HAP-1 (cell line): ENCODE results near the gene TRDN.
"Not testable (repeated sequence)": the region's sequence is repeated elsewhere in the genome, so short reads cannot be mapped to it uniquely, and the experiment has no call there.

Experiments
- DNase-seq, 2 experiments: peaks; one replicate each; pipeline ENCODE4 v3.0.0-alpha.2; 2016 to 2020; ENCODE audit warnings: low spot score in 2 of 2
- H3K27me3 ChIP-seq: fragments of 250-450 bp; sonication (Bioruptor Pico); 2 replicates; pipeline ENCODE4 v1.5.1; 2020; ENCODE audit warnings: low read depth, mild to moderate bottlenecking, moderate library complexity
- H3K36me3 ChIP-seq: fragments of 250-450 bp; sonication (Bioruptor Pico); replicated peaks from 2 replicates; pipeline ENCODE4 v1.5.1; 2020; ENCODE audit warnings: mild to moderate bottlenecking
- H3K4me1 ChIP-seq: fragments of 250-450 bp; sonication (Bioruptor Pico); 2 replicates; pipeline ENCODE4 v1.5.1; 2020; ENCODE audit warnings: mild to moderate bottlenecking
- H3K4me3 ChIP-seq: fragments of 250-450 bp; sonication (Bioruptor Pico); 2 replicates; pipeline ENCODE4 v1.5.1; 2020; ENCODE audit warnings: mild to moderate bottlenecking, moderate library complexity
- H3K9me3 ChIP-seq: fragments of 250-450 bp; sonication (Bioruptor Pico); 2 replicates; pipeline ENCODE4 v1.5.1; 2020; ENCODE audit warnings: mild to moderate bottlenecking, moderate library complexity
- in situ Hi-C: fragments of 300-500 bp; cut with MboI; formaldehyde crosslinking; loops from 3 replicates; pipeline ENCODE4 v1.14.3; 2020; ENCODE audit warnings: low sequenced_read_pairs, inconsistent platforms, mixed read lengths

TRDN gene

DNA sequence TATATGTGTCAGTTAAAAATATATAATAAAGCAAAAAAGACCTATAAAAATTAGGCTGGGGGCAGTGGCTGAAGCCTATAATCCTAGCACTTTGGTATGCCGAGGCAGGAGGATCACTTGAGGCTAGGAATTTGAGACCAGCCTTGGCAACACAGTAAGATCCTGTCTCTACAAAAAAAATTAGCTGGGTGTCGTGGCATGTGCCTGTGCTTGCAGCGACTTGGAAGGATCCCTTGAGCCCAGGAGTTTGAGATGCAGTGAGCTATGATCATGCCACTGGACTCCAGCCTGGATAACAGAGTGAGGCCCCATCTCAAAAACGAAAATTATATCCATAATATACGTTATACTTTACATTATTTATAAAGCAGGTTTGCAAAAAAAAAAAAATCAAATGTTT, 20.7 kb downstream of the TRDN start:
- Histone ChIP-seq H3K9me3 (no peaks in the 10 kb centered on the region), H3K4me1 (peaks cover 3% of the 10 kb centered on the region; the same call in 1 of the 2 replicates), H3K27me3 (no peaks in the 10 kb centered on the region), H3K36me3 (no peaks in the 10 kb centered on the region), H3K4me3 (no peak overlapping the region)
- in situ Hi-C loops: no loop called here
- no peak for DNase-seq

- Histone ChIP-seq H3K4me1 (peaks cover 7% of the 10 kb centered on the region), H3K4me3 (no peak overlapping the region), H3K36me3 (no peaks in the 10 kb centered on the region), H3K9me3 (no peaks in the 10 kb centered on the region), H3K27me3 (no peaks in the 10 kb centered on the region)
- DNase-seq: peak in 1 of 2 experiments; percentile 71
- in situ Hi-C loops: no loop called here
Measured at GRCh38 chr6:123610779-123611178, 26.0 kb downstream of the TRDN start.

- Histone ChIP-seq H3K4me1 (peaks cover 7% of the 10 kb centered on the region), H3K9me3 (no peaks in the 10 kb centered on the region), H3K4me3 (no peak overlapping the region), H3K27me3 (no peaks in the 10 kb centered on the region), H3K36me3 (no peaks in the 10 kb centered on the region)
- DNase-seq: peak; percentile 55 to 72
- in situ Hi-C loops: no loop called here
Measured at GRCh38 chr6:123604067-123604466, 32.7 kb downstream of the TRDN start.

GRCh38 chr6:123598011-123598410, 38.7 kb downstream of the TRDN start:
- no peaks in the 10 kb centered on the region for H3K9me3 ChIP-seq
- in situ Hi-C loops: no loop called here
- H3K36me3 ChIP-seq: no peaks in the 10 kb centered on the region
- no peak overlapping the region for H3K4me3 ChIP-seq
- H3K4me1 ChIP-seq: no peaks in the 10 kb centered on the region
- DNase-seq: no peak
- no peaks in the 10 kb centered on the region for H3K27me3 ChIP-seq

DNA sequence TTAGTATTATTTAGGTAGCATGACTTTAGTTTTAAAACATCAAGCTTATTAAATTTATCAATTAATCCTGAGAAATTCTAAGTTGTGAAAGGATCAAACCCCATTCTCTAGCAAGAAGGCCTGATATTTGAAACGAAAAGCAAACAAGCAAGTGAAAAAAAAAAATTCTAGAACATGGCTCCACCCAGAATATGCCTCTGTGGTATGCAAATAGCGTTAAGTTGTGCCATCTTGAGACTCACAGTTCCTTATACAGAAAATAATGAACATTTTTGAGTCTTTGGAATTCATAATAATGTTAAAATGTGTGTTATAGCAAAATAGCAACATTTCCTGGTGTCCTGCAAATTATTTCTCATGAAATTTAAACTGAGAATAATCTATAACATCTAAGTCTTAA, 42.0 kb downstream of the TRDN start:
- in situ Hi-C loops: no loop called here
- Histone ChIP-seq H3K4me1 (peaks cover 7% of the 10 kb centered on the region; the same call in 1 of the 2 replicates), H3K9me3 (no peaks in the 10 kb centered on the region), H3K27me3 (no peaks in the 10 kb centered on the region), H3K4me3 (no peak overlapping the region), H3K36me3 (no peaks in the 10 kb centered on the region)
- no peak for DNase-seq

DNA sequence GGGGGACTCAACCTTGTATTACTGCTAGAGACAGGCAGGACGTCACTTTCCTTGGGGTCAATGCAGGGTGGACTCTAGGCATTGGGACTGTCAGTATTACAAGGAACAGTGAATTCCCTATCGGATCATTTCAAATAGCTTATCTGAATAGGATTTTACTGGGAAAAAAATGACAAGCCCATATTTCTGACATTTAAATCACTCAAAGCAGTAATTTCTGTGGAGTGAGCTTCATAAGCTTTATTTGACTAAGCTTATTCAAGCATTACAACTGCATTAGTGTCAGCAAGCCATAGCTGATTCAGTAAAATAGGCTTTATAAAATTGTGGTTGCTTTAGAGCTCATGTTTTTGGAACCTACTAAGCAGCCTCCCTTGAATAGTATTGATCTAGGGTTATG, 44.3 kb downstream of the TRDN start:
- H3K4me1 ChIP-seq: peaks cover 7% of the 10 kb centered on the region
- no peaks in the 10 kb centered on the region for H3K27me3 ChIP-seq
- no peak overlapping the region for H3K4me3 ChIP-seq
- in situ Hi-C loops: no loop called here
- H3K9me3 ChIP-seq: no peaks in the 10 kb centered on the region
- DNase-seq: no peak
- H3K36me3 ChIP-seq: no peaks in the 10 kb centered on the region

DNA sequence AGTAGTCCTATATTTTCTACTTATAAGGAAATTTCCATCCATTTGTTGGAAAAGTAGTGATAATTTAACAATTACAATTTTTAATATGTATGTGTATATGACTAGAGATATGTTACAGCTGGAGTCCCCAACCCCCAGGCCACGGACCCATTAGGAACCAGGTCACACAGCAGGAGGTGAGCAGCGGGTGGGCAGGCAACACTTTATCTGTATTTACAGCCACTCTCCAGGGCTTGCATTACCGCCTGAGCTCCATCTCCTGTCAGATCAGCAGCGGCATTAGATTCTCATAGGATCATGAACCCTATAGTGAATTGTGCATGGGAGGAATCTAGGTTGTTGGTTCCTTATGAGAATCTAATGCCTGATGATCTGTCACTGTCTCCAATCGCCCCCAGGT, 46.8 kb downstream of the TRDN start:
- in situ Hi-C loops: no loop called here
- Histone ChIP-seq H3K27me3 (no peaks in the 10 kb centered on the region), H3K4me3 (no peak overlapping the region), H3K9me3 (no peaks in the 10 kb centered on the region), H3K36me3 (no peaks in the 10 kb centered on the region), H3K4me1 (peaks cover 7% of the 10 kb centered on the region)
- no peak for DNase-seq

- peaks cover 7% of the 10 kb centered on the region for H3K4me1 ChIP-seq
- H3K27me3 ChIP-seq: no peaks in the 10 kb centered on the region
- no peaks in the 10 kb centered on the region for H3K9me3 ChIP-seq
- no peaks in the 10 kb centered on the region for H3K36me3 ChIP-seq
- in situ Hi-C loops: no loop called here
- H3K4me3 ChIP-seq: no peak overlapping the region
- no peak for DNase-seq
Measured at GRCh38 chr6:123589317-123589716, 47.4 kb downstream of the TRDN start.

DNA sequence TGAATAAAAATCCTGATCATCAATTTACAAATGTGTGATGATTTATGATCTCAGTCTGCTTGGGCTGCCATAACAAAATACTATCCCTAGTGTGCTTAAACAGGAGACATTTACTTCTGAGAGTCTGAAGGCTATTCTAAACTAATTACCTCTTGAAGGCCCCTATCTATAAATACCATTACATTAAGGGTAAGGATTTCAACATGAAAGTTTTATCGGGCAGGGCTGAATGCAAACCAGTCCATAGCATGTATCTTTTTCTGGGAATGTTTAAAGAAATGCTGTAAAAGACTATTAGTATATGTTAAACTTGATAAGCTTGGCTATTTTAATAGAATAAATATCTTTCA, 48.2 kb downstream of the TRDN start:
- Histone ChIP-seq H3K36me3 (no peaks in the 10 kb centered on the region), H3K4me3 (no peak overlapping the region), H3K27me3 (no peaks in the 10 kb centered on the region), H3K9me3 (no peaks in the 10 kb centered on the region), H3K4me1 (peaks cover 7% of the 10 kb centered on the region)
- DNase-seq: no peak
- in situ Hi-C loops: no loop called here

- Histone ChIP-seq H3K4me3 (no peak overlapping the region), H3K4me1 (peaks cover 7% of the 10 kb centered on the region), H3K36me3 (no peaks in the 10 kb centered on the region), H3K9me3 (no peaks in the 10 kb centered on the region), H3K27me3 (no peaks in the 10 kb centered on the region)
- in situ Hi-C loops: no loop called here
- no peak for DNase-seq
Measured at GRCh38 chr6:123587838-123588545, 48.8 kb downstream of the TRDN start.

GRCh38 chr6:123587407-123587806, 49.3 kb downstream of the TRDN start:
- H3K36me3 ChIP-seq, in situ Hi-C loops, H3K9me3 ChIP-seq, DNase-seq, H3K27me3 ChIP-seq, H3K4me3 ChIP-seq, H3K4me1 ChIP-seq: not testable (repeated sequence)

GRCh38 chr6:123580331-123580730, 56.4 kb downstream of the TRDN start:
- in situ Hi-C loops: no loop called here
- Histone ChIP-seq H3K4me3 (no peak overlapping the region), H3K27me3 (no peaks in the 10 kb centered on the region), H3K4me1 (no peaks in the 10 kb centered on the region), H3K9me3 (no peaks in the 10 kb centered on the region), H3K36me3 (no peaks in the 10 kb centered on the region)
- DNase-seq: no peak

DNA sequence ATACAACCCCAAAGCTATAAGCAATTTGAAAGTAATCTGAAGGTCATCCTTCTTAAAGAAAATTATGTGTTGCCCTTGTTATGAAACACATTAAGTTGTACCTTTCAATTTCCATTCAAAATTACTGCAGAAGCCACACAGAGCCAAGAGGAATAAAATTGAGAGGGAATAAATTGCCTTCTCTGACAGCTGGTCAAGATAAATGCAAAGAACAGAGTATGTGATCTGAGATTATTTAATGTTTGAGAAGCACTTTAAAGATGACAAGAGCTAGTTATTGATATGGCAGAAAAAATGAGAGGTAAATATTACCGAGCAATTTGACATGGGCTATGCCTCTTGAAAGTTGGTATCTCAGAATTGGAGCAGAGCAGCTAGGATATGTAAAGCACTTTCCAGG, 61.6 kb downstream of the TRDN start:
- no peak for DNase-seq
- Histone ChIP-seq H3K9me3 (no peaks in the 10 kb centered on the region), H3K27me3 (no peaks in the 10 kb centered on the region), H3K4me1 (no peaks in the 10 kb centered on the region), H3K4me3 (no peak overlapping the region), H3K36me3 (no peaks in the 10 kb centered on the region)
- in situ Hi-C loops: no loop called here

DNA sequence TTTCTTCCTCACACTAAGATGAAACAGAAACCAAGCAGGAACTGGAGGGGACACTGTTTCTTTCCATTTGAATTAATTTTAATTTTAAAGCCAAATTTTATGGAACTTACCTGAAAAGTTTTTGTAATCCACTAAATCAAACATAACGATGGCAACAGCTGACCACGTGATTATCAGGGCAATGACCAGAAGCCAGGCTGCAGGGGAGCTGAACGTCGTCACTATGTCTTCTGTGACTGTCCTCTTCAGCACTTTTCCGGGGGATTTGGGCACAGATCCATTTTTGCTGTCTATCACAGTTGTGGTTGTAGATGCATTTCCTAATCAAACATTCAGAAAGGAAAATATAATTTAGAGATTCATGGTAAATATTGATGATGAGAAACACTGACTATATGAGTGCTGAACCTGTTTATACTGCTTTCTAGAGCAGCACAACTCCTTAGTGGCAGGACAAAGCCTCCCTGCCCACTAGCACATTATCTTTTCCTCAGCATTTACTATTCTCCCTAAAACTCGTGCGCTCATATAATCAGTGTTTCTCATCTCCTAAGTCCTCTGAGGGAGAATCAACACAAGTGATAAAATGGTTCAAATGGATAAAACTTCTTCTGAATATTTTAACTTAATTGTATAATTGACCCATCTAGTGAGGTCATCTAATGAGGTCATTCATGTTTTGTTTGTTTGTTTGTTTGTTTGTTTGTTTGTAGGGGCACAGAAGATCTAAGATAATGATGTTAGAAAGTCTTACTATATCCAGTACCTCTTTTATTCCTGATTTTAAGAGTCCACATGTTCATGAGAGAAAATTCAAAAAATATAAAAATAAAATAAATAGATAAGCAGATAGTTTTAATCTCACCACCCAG, 65.7 kb downstream of the TRDN start:
- no peak for DNase-seq
- no peaks in the 10 kb centered on the region for H3K9me3 ChIP-seq
- H3K36me3 ChIP-seq: no peaks in the 10 kb centered on the region

More for the DNA sequence above, 65.7 kb downstream of the TRDN start:
- Histone ChIP-seq H3K4me3 (no peak overlapping the region), H3K4me1 (no peaks in the 10 kb centered on the region; the same call in none of the 2 replicates), H3K27me3 (no peaks in the 10 kb centered on the region)
- in situ Hi-C loops: no loop called here
